Mammary microvascular endothelial cell (primary cell): Measurements from ENCODE around the gene PRKAA1. TPM values are rescaled to one million over a fixed set of nuclear protein-coding genes. Genes with fewer than 3 reads are reported as not detected.

Source experiments
- total RNA-seq: library from RNA; depleted of rRNA; stranded (reverse); fragments of >200 nt; gene quantifications from 2 replicates; pipeline ENCODE4 v1.2.3, GENCODE V29; 2015

Gene PRKAA1
- total RNA-seq = 62.7 and 70.1 TPM in 2 replicates

DNA sequence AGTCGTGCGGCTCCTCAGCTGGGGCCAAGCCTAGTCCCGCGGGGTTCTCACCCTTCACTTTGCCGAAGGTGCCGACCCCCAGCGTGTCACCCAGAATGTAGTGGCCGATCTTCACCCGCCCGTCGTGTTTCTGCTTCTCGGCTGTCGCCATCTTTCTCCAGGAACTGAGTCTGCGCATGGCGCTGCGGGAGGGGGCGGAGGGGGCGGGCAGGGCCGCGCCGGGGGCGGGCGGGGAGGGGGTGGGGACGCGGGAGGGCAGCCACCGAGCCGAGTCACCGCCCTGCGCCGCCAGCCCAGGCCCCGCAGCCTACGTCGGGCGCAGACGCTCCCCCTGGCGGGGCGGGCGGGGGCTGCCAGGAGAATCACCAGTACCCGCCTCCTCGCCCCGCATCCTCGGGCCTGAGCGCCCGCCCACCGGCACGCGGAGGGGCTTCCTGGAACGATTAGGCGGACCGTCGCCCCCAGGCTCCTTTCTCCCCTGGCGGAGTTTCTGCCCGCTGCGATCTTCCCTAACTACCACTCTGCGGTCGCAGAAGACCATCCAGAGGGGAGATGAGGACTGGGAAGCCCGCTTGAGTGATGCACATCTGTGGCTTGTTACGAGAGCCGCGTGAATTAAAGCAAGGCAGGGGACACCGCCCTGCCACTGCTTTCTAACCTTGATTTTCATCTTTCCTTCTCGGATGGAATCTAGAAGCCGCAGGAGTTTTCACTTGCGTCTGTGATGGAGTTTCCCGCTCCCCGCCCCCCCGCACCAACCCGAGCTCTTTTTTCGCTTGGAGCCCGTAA is at the start of gene PRKAA1:
Gene PRKAA1, minus strand, starts transcription at position 363 of the 789 bp plus-strand sequence. Its CDS starts 185 bp downstream, at position 178.

DNA sequence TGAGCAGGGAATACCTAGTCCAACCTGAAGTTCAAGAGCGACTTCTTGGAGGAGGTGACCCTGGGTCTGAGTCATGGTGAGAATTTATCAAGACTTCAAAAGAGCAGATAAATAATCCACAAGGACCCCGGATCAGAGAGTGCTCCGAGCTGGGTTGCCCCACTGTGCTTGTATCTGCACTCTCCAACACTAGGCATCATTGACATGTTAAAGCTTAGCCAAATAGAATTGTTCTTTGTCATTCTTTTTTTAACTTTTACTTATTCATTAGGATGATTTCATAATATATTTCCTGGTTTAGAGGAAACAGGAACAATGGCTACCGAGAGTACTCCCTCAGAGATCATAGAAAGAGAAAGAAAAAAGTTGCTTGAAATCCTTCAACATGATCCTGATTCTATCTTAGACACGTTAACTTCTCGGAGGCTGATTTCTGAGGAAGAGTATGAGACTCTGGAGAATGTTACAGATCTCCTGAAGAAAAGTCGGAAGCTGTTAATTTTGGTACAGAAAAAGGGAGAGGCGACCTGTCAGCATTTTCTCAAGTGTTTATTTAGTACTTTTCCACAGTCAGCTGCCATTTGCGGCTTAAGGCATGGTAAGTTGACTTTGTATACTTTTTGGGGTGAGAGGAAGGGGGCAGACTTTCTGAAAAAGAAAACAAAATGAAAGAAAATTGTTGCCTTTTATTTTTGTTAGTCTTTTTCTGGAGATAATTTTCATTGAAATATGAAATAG is 43.1 kb upstream of the PRKAA1 start, which contains the start of gene CARD6:
Gene CARD6, plus strand, starts transcription at position 300 of the 738 bp plus-strand sequence. Its CDS starts 16 bp downstream, at position 316.

DNA sequence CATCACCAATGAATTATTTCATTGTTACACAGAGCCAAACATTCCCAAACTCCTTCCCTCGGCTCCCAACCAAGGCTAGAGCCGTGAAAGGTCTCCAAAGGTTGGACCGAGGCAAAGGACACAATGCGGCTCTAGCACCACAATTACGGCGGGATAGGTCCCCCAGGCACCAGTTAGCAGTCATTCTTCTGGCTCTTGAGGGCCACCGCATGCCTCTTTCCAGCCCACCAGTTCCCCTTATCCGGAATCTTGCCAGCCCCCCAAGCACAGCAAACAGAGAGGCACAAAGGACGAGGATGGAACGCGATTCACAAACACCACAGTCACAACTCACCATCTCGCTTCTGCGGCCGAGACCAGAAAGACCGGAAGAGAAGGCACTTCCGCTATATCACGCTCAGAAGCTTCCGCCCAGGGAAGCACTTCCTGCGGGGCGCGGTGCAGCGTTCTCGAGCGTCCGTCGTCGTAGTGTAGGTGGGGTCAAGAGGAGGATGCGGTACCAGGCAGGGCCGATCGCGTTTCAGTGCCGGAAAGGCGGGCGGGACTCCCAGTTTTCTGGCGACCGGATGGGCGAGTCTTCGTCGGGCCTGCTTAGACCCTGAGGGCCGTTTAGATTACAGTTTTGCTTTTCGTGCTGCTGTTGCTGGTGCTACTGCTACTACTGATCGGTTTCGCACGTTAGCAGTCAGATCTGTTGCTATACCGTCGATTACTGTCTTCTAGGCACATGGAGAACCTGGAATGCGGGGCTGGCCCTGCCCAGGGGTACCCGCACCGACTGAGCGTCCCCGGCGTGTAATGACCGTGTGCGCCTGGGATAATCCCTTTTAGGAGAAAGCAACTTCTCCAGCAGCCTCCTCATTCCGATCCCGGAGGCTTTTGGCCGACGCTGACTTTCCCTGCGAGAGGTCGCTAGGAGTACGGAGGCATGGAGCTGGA is 36.9 kb upstream of the PRKAA1 start, which contains the start of gene RPL37:
Gene RPL37, minus strand, starts transcription at position 374 of the 939 bp plus-strand sequence. Its CDS starts 37 bp downstream, at position 337.

DNA sequence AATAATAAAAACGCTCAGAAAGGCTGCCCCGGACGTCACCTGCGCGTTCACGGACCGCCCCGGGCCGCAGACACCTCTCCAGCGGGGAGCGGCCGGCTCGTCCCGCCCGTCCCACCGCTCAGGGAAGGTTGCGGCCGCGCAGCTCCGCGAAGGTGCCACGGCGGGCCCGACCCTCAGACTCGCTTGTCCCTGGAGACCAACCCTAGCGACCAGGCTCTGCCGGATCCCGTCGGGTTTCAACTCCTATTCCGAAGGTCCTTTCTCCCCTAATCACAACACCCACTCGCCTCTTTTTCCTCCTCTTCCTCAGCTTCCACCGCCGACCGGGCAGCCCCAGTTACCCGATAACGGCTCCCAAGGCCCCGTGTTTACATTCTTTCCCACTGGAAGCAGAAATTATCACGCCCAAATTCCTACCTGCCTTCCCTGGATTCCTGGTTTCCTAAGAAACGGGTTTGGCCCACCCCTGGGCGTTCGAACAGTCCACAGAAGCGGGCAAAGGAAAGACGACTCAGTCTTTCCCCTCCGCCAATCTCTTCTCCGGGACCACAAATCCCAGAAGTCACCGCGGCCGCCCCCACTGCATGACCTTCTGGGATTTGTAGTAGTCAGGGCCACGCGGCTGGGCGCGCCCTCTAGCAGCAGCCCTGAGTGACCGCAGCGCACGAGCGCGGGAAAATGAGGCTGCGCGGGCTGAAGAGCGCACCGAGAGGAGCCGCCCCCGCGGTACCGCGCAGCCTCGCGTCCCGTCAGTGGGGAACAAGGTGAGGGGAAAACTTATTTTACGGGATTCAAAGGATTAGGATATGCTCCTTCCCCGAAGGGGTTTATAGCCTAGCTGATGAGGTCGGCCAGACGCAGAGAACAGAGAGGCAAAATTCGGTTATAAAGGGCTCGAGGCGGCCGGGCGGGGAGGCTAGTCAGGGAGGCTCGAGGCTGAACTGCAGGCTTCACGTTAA is 42.5 kb downstream of the PRKAA1 start, which contains the start of gene TTC33:
Gene TTC33, minus strand, starts transcription at position 555 of the 959 bp plus-strand sequence. CDS start 8,943 bp downstream, outside the sequence.

Other genes with a start within 250 kb of the PRKAA1 start
- gene PTGER4, start 118.5 kb downstream of the PRKAA1 start, total RNA-seq = 59.6 and 73.7 TPM in 2 replicates
- gene TTC33, start 42.4 kb downstream of the PRKAA1 start, total RNA-seq = 7.5 and 9.4 TPM in 2 replicates
- gene RPL37, start 36.8 kb upstream of the PRKAA1 start, total RNA-seq = 51.9 and 83.8 TPM in 2 replicates
- 21.7 and 23.8 TPM in 2 replicates for gene CARD6, start 43.0 kb upstream of the PRKAA1 start, total RNA-seq
- gene C7, start 111.1 kb upstream of the PRKAA1 start, total RNA-seq = not detected in 2 replicates